ENCODE measurements around the gene GOLGA6L10.
"Not testable (repeated sequence)": the region's sequence is repeated elsewhere in the genome, so short reads cannot be mapped to it uniquely, and the experiment has no call there.

- not testable (repeated sequence) for TF ChIP-seq POLR2A (IDR thresholded peaks at IDR 0.05)
- TF ChIP-seq CTCF (IDR thresholded peaks at IDR 0.05) = peak in 1 of 6 experiments; percentile 17
These were observed 16.3 kb downstream of the GOLGA6L10 start for GRCh38 chr15:82332711-82333602.
